Testis (tissue), 2 donors: ENCODE results near the gene FUS.

ENCODE experiments used
- POLR2A ChIP-seq: fragments of 450-650 bp; IDR thresholded peaks from one replicate; pipeline ENCODE4 v1.6.1; 2017; ENCODE audit warnings: antibody characterized with exemption, mild to moderate bottlenecking, moderate library complexity
- TF ChIP-seq, protein P1 (sequence below), 3 experiments: fragments of 450-650 bp in 2 of 3; fragments of 200-600 bp in 1 of 3; sonication (generic) in 1 of 3; IDR thresholded peaks; one replicate each; pipeline ENCODE4 v1.5.1; 2016 to 2019; ENCODE audit warnings: antibody characterized with exemption in 3 of 3, mild to moderate bottlenecking in 2 of 3, moderate library complexity in 1 of 3

DNA sequence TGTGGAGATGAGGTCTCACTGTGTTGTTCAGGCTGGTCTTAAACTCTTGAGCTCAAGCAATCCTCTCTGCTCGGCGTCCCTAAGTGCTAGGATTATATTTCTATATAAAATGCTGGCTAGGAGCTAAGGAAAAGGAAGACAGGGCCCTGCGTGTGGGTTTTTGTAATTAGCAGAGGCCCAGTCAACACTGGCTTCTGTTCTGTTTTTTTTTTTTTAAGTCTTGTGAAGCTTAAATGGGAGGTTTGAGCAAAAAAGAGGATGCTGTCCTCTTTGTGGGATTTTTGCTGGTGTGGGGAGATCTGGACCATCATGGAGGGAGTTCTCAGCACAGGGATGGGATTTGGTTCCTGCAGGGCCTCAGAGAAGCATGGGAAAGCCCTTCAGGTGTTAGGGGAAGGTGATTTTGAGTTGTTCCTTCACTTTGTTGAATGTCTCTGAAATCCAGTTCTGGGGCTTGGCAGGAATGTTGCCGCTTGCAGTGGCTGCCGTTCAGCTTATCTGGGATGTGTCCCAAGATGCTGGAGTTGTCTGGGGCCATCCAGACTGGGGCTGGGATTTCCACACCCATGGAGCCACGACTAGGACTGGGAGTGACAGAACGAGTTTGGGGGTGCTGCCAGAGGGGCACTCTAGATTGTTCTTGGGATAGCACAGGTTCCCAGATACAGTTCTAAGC is 18.4 kb downstream of the FUS start:
- TF ChIP-seq, protein P1, sequence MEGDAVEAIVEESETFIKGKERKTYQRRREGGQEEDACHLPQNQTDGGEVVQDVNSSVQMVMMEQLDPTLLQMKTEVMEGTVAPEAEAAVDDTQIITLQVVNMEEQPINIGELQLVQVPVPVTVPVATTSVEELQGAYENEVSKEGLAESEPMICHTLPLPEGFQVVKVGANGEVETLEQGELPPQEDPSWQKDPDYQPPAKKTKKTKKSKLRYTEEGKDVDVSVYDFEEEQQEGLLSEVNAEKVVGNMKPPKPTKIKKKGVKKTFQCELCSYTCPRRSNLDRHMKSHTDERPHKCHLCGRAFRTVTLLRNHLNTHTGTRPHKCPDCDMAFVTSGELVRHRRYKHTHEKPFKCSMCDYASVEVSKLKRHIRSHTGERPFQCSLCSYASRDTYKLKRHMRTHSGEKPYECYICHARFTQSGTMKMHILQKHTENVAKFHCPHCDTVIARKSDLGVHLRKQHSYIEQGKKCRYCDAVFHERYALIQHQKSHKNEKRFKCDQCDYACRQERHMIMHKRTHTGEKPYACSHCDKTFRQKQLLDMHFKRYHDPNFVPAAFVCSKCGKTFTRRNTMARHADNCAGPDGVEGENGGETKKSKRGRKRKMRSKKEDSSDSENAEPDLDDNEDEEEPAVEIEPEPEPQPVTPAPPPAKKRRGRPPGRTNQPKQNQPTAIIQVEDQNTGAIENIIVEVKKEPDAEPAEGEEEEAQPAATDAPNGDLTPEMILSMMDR (IDR thresholded peaks at IDR 0.05), result no peak
- TF ChIP-seq POLR2A, result no peak
